Testis (tissue), 3 donors: Measurements from ENCODE around the gene SPATA33. TPM values are rescaled to one million over a fixed set of nuclear protein-coding genes. Genes with fewer than 3 reads are reported as not detected.
A peak's percentile ranks its signal among the peaks of the same experiment; 100 is the strongest.

Source experiments
- DNase-seq: peaks from one replicate; pipeline ENCODE4 v3.0.0-alpha.2; 2019
- H3K27ac ChIP-seq, 2 donors: fragments of 200-600 bp; sonication (generic); one replicate each; pipeline ENCODE4 v1.5.1; 2019
- H3K27me3 ChIP-seq: fragments of 200-600 bp; sonication (generic); one replicate; pipeline ENCODE4 v1.5.1; 2019
- H3K36me3 ChIP-seq: fragments of 200-600 bp; sonication (generic); one replicate; pipeline ENCODE4 v1.5.1; 2017; ENCODE audit warnings: low read depth; ENCODE audit errors: missing control alignments
- H3K4me1 ChIP-seq: fragments of 200-600 bp; sonication (generic); one replicate; pipeline ENCODE4 v1.5.1; 2019
- H3K4me3 ChIP-seq, 2 donors: fragments of 200-600 bp; sonication (generic); one replicate each; pipeline ENCODE4 v1.5.1; 2017 to 2019
- H3K9me3 ChIP-seq: fragments of 200-600 bp; sonication (generic); one replicate; pipeline ENCODE4 v1.5.1; 2017
- POLR2A ChIP-seq: fragments of 450-650 bp; IDR thresholded peaks from one replicate; pipeline ENCODE4 v1.6.1; 2017; ENCODE audit warnings: antibody characterized with exemption, mild to moderate bottlenecking, moderate library complexity
- WGBS, 2 donors: methylation state at CpG; one replicate each; pipeline ENCODE4 v1.1.5; 2018; 5-methylcytosine and 5-hydroxymethylcytosine counted together
- intact Hi-C: fragments of 100-400 bp; cut with DNase I; formaldehyde crosslinking; loops from one replicate; pipeline ENCODE4 v1.15.1; 2023; ENCODE audit warnings: low total_unique reads
- polyA plus RNA-seq: library from polyadenylated mRNA; stranded (reverse); fragments of 350-450 nt; fragmentation: Illumina TruSeq; extraction: RNeasy Lipid Tissue Mini Kit (QIAGEN cat#74804); gene quantifications from one replicate; pipeline ENCODE4 v1.2.3, GENCODE V29; 2014; ENCODE audit warnings: low read depth, low replicate concordance; ENCODE audit not compliant: insufficient read depth
- total RNA-seq, 2 donors: library from RNA; depleted of rRNA; stranded (reverse); fragments of >200 nt; gene quantifications; one replicate each; pipeline ENCODE4 v1.2.3, GENCODE V29; 2016
- TF ChIP-seq, protein P1 (sequence below), 3 experiments: fragments of 450-650 bp in 2 of 3; fragments of 200-600 bp in 1 of 3; sonication (generic) in 1 of 3; IDR thresholded peaks; one replicate each; pipeline ENCODE4 v1.5.1; 2016 to 2019; ENCODE audit warnings: antibody characterized with exemption in 3 of 3, mild to moderate bottlenecking in 2 of 3, moderate library complexity in 1 of 3

SPATA33 gene
- total and polyA plus RNA-seq, 3 donors from 2014 or later: 45.8 to 201 (median 85.0) TPM

GRCh38 chr16:89701425-89702406 is 44.1 kb downstream of the SPATA33 start, which contains the start of gene SPATA2L:
SPATA2L (minus strand) TSS chr16:89701705; CDS start chr16:89701232, 473 bp downstream.
- Histone ChIP-seq H3K27me3 (no peaks in the 10 kb centered on the region), H3K27ac (peak within 1 kb of the TSS; percentile 73 to 85), H3K4me1 (peaks cover 13% of the 10 kb centered on the region), H3K4me3 (peak within 1 kb of the TSS; percentile 65 to 80), H3K9me3 (no peaks in the 10 kb centered on the region), H3K36me3 (no peaks in the 10 kb centered on the region)
- peak; percentile 75 for TF ChIP-seq POLR2A
- TF ChIP-seq, protein P1, sequence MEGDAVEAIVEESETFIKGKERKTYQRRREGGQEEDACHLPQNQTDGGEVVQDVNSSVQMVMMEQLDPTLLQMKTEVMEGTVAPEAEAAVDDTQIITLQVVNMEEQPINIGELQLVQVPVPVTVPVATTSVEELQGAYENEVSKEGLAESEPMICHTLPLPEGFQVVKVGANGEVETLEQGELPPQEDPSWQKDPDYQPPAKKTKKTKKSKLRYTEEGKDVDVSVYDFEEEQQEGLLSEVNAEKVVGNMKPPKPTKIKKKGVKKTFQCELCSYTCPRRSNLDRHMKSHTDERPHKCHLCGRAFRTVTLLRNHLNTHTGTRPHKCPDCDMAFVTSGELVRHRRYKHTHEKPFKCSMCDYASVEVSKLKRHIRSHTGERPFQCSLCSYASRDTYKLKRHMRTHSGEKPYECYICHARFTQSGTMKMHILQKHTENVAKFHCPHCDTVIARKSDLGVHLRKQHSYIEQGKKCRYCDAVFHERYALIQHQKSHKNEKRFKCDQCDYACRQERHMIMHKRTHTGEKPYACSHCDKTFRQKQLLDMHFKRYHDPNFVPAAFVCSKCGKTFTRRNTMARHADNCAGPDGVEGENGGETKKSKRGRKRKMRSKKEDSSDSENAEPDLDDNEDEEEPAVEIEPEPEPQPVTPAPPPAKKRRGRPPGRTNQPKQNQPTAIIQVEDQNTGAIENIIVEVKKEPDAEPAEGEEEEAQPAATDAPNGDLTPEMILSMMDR (IDR thresholded peaks at IDR 0.05): no peak
- intact Hi-C loops: no loop called here
- DNase-seq: peak; percentile 94
- 1 to 2% methylated on average over 10 to 93 of the region's 97 CpGs for WGBS, 2 donors

DNA sequence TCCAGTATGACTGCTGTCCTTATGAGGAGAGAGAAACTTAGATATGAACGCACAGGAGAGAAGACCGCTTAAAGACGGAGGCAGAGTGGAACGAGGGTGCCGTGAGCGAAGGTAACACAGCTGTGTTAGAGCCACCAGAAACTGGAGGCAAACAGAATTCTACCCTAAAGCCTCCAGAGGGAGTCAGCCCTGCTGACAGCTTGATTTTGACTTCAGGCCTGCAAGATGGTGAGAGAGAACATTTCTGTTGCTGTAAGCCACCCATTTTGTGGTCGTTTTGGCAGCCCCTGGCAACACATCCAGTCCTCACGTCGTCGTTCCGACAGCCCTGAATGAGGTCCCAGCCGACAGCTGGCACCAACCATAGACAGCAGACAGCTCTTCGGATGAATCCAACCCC is 46.6 kb downstream of the SPATA33 start:
- no peak overlapping the region for H3K27ac ChIP-seq
- WGBS, 2 donors: 81 to 84% methylated on average over 13 of the region's 13 CpGs
- no peak overlapping the region for H3K4me3 ChIP-seq
- DNase-seq: no peak
- TF ChIP-seq, protein P1 (IDR thresholded peaks at IDR 0.05): no peak
- TF ChIP-seq POLR2A: no peak
- no peaks in the 10 kb centered on the region for H3K36me3 ChIP-seq
- no peaks in the 10 kb centered on the region for H3K9me3 ChIP-seq
- peaks cover 13% of the 10 kb centered on the region for H3K4me1 ChIP-seq
- no peaks in the 10 kb centered on the region for H3K27me3 ChIP-seq
- intact Hi-C loops: no loop called here

- H3K4me1 ChIP-seq: peaks cover 9% of the 10 kb centered on the region
- no peaks in the 10 kb centered on the region for H3K27me3 ChIP-seq
- WGBS, 2 donors: 69% methylated on average over 15 of the region's 15 CpGs
- DNase-seq: no peak
- no peaks in the 10 kb centered on the region for H3K36me3 ChIP-seq
- TF ChIP-seq POLR2A: no peak
- TF ChIP-seq, protein P1 (IDR thresholded peaks at IDR 0.05): no peak
- intact Hi-C loops: no loop called here
- no peaks in the 10 kb centered on the region for H3K9me3 ChIP-seq
- H3K27ac ChIP-seq: no peak overlapping the region
- H3K4me3 ChIP-seq: no peak overlapping the region
Observed at GRCh38 chr16:89705006-89705405, 47.4 kb downstream of the SPATA33 start.

GRCh38 chr16:89706518-89707260 is 49.1 kb downstream of the SPATA33 start:
- intact Hi-C loops: no loop called here
- TF ChIP-seq, protein P1 (IDR thresholded peaks at IDR 0.05): no peak
- TF ChIP-seq POLR2A: no peak
- no peak for DNase-seq
- Histone ChIP-seq H3K4me1 (no peaks in the 10 kb centered on the region), H3K27ac (no peak overlapping the region), H3K36me3 (no peaks in the 10 kb centered on the region), H3K4me3 (no peak overlapping the region), H3K27me3 (no peaks in the 10 kb centered on the region), H3K9me3 (no peaks in the 10 kb centered on the region)
- 77 to 93% methylated on average over 6 to 14 of the region's 14 CpGs for WGBS, 2 donors
